Lower leg skin (tissue), 4 donors: ENCODE results near the gene RABEP2. TPM values are rescaled to one million over a fixed set of nuclear protein-coding genes. Genes with fewer than 3 reads are reported as not detected.
"Not testable (repeated sequence)": the region's sequence is repeated elsewhere in the genome, so short reads cannot be mapped to it uniquely, and the experiment has no call there.

Experiments used
- DNase-seq, 2 donors: peaks; one replicate each; pipeline ENCODE4 v3.0.0-alpha.2; 2019; ENCODE audit warnings: low spot score in 2 of 2
- H3K4me3 ChIP-seq: fragments of 200-600 bp; sonication (generic); 2 replicates; pipeline ENCODE4 v1.5.1; 2017; ENCODE audit warnings: mild to moderate bottlenecking, low read depth; ENCODE audit not compliant: poor library complexity, severe bottlenecking
- POLR2A ChIP-seq, 2 donors: fragments of 450-650 bp; IDR thresholded peaks; one replicate each; pipeline ENCODE4 v1.6.1; 2016 to 2017; ENCODE audit warnings: antibody characterized with exemption in 2 of 2, mild to moderate bottlenecking in 1 of 2, moderate library complexity in 1 of 2
- WGBS, 2 donors: methylation state at CpG; one replicate each; pipeline ENCODE4 v1.1.5; 2018; 5-methylcytosine and 5-hydroxymethylcytosine counted together
- intact Hi-C: fragments of 100-400 bp; cut with DNase I; formaldehyde crosslinking; loops from one replicate; pipeline ENCODE4 v1.15.0; 2023; ENCODE audit warnings: low total_unique reads
- total RNA-seq, 4 donors: library from RNA; depleted of rRNA; stranded (reverse); fragments of >200 nt; gene quantifications; one replicate each; pipeline ENCODE4 v1.1.0, GENCODE V29; 2016
- TF ChIP-seq, protein P1 (sequence below), 3 donors: fragments of 450-650 bp; IDR thresholded peaks; one replicate each; pipeline ENCODE4 v1.5.1; 2016; ENCODE audit warnings: antibody characterized with exemption in 3 of 3, mild to moderate bottlenecking in 3 of 3, moderate library complexity in 2 of 3

RABEP2 gene, protein sequence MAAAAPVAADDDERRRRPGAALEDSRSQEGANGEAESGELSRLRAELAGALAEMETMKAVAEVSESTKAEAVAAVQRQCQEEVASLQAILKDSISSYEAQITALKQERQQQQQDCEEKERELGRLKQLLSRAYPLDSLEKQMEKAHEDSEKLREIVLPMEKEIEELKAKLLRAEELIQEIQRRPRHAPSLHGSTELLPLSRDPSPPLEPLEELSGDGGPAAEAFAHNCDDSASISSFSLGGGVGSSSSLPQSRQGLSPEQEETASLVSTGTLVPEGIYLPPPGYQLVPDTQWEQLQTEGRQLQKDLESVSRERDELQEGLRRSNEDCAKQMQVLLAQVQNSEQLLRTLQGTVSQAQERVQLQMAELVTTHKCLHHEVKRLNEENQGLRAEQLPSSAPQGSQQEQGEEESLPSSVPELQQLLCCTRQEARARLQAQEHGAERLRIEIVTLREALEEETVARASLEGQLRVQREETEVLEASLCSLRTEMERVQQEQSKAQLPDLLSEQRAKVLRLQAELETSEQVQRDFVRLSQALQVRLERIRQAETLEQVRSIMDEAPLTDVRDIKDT
- total RNA-seq, result 100 to 1,000 TPM in 2 of 4 donors, 10 to 100 TPM in 2; 80.7 to 124 (median 94.9) TPM

DNA sequence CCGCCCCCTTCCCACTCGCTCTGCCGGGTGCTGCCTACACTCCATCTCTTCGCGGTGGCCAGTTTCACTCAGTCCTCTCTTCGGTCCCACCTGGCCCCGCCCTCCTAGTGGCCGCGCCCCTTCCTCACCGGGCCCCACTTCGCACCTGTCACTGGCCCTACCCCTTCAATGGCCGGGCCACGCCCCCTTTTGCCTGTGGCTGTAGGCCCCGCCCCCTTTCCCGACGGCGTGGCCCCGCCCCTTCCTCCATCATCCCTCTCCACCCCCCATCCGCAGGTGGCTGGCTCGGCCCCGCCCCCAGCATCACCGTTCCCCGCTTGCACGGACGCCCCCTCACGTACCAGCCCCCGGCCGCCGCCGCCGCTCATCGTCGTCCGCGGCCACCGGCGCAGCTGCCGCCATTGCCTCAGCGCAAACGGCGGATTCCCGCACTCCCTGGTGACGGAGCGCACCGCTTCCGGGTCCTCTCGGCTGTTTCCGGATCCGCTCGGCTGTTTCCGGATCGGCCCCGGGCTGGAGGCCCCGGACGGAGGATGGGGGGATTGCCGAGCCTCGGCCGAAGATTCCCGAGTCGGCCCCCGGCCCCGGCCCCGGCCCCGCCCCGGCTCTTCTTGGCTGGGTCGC is at the start of gene RABEP2:
TSS of gene RABEP2 (minus strand) at position 477 of the 624 bp plus-strand sequence. CDS start at position 402, 75 bp downstream.
- H3K4me3 ChIP-seq, result peak within 1 kb of the TSS; percentile 73
- 0 to 1% methylated on average over 25 to 26 of the region's 66 CpGs for WGBS, 2 donors
- intact Hi-C loops, result no loop called here
- TF ChIP-seq, protein P1, sequence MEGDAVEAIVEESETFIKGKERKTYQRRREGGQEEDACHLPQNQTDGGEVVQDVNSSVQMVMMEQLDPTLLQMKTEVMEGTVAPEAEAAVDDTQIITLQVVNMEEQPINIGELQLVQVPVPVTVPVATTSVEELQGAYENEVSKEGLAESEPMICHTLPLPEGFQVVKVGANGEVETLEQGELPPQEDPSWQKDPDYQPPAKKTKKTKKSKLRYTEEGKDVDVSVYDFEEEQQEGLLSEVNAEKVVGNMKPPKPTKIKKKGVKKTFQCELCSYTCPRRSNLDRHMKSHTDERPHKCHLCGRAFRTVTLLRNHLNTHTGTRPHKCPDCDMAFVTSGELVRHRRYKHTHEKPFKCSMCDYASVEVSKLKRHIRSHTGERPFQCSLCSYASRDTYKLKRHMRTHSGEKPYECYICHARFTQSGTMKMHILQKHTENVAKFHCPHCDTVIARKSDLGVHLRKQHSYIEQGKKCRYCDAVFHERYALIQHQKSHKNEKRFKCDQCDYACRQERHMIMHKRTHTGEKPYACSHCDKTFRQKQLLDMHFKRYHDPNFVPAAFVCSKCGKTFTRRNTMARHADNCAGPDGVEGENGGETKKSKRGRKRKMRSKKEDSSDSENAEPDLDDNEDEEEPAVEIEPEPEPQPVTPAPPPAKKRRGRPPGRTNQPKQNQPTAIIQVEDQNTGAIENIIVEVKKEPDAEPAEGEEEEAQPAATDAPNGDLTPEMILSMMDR (IDR thresholded peaks at IDR 0.05), result no peak
- no peak for TF ChIP-seq POLR2A (IDR thresholded peaks at IDR 0.05)
- peak; percentile 91 to 98 for DNase-seq

DNA sequence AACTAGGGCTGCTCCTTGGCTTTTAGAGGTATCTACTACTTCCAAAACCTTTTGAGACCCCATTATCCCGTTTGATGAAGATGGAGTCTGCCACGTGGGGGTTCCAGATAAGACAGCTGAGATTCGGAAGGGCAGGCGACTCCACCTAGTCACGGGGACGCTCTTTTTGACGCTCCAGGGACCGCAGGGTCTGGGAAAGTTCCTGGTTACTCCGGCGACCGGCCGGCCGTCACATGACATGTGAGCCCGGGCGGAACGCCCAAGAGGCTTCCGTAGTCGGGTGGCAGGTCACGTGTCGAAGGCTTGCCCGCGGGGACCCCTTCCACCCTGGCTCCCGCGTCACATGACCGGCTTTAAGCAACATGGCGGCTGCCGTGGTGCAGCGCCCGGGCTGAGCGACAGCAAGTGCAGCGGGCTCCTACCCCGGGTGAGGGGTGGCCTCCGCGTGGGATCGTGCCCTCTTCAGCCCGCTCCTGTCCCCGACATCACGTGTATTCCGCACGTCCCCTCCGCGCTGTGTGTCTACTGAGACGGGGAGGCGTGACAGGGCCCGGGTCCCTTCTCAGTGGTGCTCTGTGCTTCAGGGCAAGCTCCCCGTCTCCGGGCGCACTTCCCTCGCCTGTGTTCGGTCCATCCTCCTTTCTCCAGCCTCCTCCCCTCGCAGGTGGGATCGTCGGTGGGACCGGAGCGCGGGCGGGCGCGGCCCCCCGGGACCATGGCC is 49.6 kb upstream of the RABEP2 start, which contains the start of gene SPNS1:
TSS of gene SPNS1 (plus strand) at position 342 of the 721 bp plus-strand sequence. CDS start at position 716, 374 bp downstream.
- DNase-seq, result peak; percentile 97 to 99
- H3K4me3 ChIP-seq, result peak within 1 kb of the TSS; percentile 83
- no peak for TF ChIP-seq POLR2A (IDR thresholded peaks at IDR 0.05)
- TF ChIP-seq, protein P1 (IDR thresholded peaks at IDR 0.05), result no peak
- WGBS, 2 donors, result 0 to 1% methylated on average over 19 to 49 of the region's 60 CpGs
- intact Hi-C loops, result no loop called here

DNA sequence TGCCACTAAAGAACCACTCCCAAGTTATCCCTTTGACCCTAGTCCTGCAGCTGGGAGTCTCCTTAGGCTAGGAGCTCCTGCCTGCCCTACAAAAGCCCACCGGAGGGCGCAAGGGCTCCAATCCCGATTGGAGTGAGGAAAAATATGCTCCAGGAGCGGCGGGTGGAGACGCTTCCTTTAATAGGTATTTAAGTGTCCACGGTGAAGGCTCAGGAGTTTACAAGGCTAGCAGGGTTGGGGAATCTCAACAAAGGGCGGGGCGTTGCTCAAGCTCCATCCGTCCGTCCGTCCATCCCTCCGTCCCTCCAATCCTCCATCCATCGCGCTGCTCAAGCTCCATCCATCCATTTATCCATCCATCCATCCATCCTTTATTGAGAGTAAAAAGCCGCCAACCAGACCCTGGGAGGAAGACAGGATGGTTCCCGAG is 49.0 kb upstream of the RABEP2 start:
- intact Hi-C loops, result no loop called here
- no peak for TF ChIP-seq POLR2A (IDR thresholded peaks at IDR 0.05)
- TF ChIP-seq, protein P1 (IDR thresholded peaks at IDR 0.05), result no peak

DNA sequence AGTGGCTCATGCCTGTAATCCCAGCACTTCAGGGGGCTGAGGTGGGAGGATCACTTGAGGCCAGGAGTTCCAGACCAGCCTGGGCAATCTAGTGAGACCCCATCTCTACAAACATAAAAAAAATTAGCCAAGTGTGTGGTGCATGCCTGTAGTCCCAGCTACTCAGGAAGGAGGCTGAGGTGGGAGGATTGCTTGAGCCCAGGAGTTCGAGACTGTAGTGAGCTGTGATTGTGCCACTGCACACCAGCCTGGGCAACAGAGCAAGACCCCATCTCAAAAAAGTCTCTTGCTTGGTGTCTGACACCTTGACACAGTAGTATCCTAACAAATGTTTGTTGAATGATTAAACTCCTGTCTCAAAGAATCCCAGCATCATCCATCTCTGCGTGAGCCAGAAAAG is 44.7 kb upstream of the RABEP2 start:
- 86 to 88% methylated on average over 2 of the region's 2 CpGs for WGBS, 2 donors
- DNase-seq, intact Hi-C loops, H3K4me3 ChIP-seq: not testable (repeated sequence)

More for the DNA sequence above, 49.0 kb upstream of the RABEP2 start:
- WGBS, 2 donors, result 0% methylated on average over 17 of the region's 17 CpGs
- DNase-seq, result no peak
- peak overlapping the region; percentile 83 for H3K4me3 ChIP-seq

DNA sequence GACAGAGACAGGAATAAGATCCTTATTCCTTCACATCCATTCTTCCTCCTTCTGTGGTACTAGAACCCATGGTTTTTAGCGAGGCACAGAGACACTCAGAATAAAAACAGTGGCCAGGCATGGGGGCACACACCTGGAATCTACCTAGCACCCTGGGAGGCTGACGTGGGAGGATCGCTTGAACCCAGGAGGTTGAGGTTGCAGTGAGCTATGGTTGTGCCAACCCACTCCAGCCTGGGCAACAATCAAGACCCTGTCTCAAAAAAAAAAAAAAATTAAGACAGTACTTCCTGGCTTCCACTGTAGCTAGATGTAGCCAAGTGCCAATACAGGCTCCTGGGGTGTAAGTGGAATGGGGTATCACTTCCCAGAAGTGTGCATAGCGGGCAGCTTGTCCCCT is 42.1 kb upstream of the RABEP2 start:
- H3K4me3 ChIP-seq, result no peak overlapping the region
- DNase-seq, result no peak
- no peak for TF ChIP-seq POLR2A (IDR thresholded peaks at IDR 0.05)
- TF ChIP-seq, protein P1 (IDR thresholded peaks at IDR 0.05), result no peak
- intact Hi-C loops, result no loop called here
- 90 to 92% methylated on average over 4 of the region's 4 CpGs for WGBS, 2 donors
